ENCODE data around the gene HRH1. TPM values are rescaled to one million over a fixed set of nuclear protein-coding genes. Genes with fewer than 3 reads are reported as not detected.
"Not testable (repeated sequence)": the region's sequence is repeated elsewhere in the genome, so short reads cannot be mapped to it uniquely, and the experiment has no call there.

The HRH1 gene
- total RNA-seq, 4 donors from 2014 or later, result 10.9 to 12.2 (median 11.4) TPM

DNA sequence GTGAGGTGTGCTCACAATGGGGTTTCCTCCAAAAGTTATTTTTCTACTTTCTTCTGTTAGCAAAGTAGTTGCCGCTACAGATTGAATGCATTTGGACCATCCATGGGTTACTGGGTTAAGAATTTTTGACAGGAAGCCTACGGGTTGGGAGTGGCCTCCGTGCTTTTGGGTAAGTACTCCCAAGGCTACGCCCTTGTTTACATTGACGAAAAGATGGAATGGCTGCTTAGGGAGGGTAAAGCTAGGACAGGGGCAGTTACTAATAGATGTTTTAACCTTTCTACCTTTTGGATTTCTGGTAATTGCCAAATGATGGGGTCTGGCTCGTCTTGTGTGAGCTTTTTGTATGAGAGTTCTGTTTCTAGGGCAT lies 97.5 kb downstream of the HRH1 start:
- no peak for DNase-seq (ENCODE audit: low spot score in 2 of 2)
- H3K27ac ChIP-seq, result no peak overlapping the region
- H3K4me3 ChIP-seq, result no peak overlapping the region
- H3K36me3 ChIP-seq, result no peaks in the 10 kb centered on the region
- H3K4me1 ChIP-seq, result peaks cover 2% of the 10 kb centered on the region
- no peak for TF ChIP-seq POLR2A (IDR thresholded peaks at IDR 0.05)
- no peak for TF ChIP-seq EP300 (IDR thresholded peaks at IDR 0.05)
- TF ChIP-seq, protein P1, sequence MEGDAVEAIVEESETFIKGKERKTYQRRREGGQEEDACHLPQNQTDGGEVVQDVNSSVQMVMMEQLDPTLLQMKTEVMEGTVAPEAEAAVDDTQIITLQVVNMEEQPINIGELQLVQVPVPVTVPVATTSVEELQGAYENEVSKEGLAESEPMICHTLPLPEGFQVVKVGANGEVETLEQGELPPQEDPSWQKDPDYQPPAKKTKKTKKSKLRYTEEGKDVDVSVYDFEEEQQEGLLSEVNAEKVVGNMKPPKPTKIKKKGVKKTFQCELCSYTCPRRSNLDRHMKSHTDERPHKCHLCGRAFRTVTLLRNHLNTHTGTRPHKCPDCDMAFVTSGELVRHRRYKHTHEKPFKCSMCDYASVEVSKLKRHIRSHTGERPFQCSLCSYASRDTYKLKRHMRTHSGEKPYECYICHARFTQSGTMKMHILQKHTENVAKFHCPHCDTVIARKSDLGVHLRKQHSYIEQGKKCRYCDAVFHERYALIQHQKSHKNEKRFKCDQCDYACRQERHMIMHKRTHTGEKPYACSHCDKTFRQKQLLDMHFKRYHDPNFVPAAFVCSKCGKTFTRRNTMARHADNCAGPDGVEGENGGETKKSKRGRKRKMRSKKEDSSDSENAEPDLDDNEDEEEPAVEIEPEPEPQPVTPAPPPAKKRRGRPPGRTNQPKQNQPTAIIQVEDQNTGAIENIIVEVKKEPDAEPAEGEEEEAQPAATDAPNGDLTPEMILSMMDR (IDR thresholded peaks at IDR 0.05), result no peak
- no peak for TF ChIP-seq POLR2AphosphoS5 (IDR thresholded peaks at IDR 0.05)
- 54% methylated on average over 6 of the region's 6 CpGs for WGBS
- H3K9me3 ChIP-seq, result no peaks in the 10 kb centered on the region
- H3K27me3 ChIP-seq, result no peaks in the 10 kb centered on the region

GRCh38 chr3:11254876-11255275 lies 100.6 kb downstream of the HRH1 start:
- no peaks in the 10 kb centered on the region for H3K27me3 ChIP-seq
- peaks cover 2% of the 10 kb centered on the region for H3K4me1 ChIP-seq
- no peak overlapping the region for H3K4me3 ChIP-seq
- no peaks in the 10 kb centered on the region for H3K9me3 ChIP-seq
- no peak overlapping the region for H3K27ac ChIP-seq
- DNase-seq (ENCODE audit: low spot score in 2 of 2), result no peak
- TF ChIP-seq POLR2AphosphoS5 (IDR thresholded peaks at IDR 0.05) (no peak), EP300 (IDR thresholded peaks at IDR 0.05) (no peak), POLR2A (IDR thresholded peaks at IDR 0.05) (no peak)
- TF ChIP-seq, protein P1 (IDR thresholded peaks at IDR 0.05), result no peak
- H3K36me3 ChIP-seq, result peaks cover 6% of the 10 kb centered on the region
- WGBS, result 65% methylated on average over 6 of the region's 6 CpGs

GRCh38 chr3:11255537-11255936 lies 101.2 kb downstream of the HRH1 start:
- not testable (repeated sequence) for H3K36me3 ChIP-seq; H3K9me3 ChIP-seq; H3K4me1 ChIP-seq; H3K27ac ChIP-seq; DNase-seq (ENCODE audit: low spot score in 2 of 2); H3K4me3 ChIP-seq; H3K27me3 ChIP-seq
- WGBS, result 83% methylated on average over 5 of the region's 5 CpGs

DNA sequence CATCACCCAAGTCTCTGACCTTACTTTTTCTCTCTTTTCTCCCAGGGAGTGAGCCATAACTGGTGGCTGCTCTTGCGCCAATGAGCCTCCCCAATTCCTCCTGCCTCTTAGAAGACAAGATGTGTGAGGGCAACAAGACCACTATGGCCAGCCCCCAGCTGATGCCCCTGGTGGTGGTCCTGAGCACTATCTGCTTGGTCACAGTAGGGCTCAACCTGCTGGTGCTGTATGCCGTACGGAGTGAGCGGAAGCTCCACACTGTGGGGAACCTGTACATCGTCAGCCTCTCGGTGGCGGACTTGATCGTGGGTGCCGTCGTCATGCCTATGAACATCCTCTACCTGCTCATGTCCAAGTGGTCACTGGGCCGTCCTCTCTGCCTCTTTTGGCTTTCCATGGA lies 104.7 kb downstream of the HRH1 start:
- H3K4me3 ChIP-seq, result no peak overlapping the region
- no peak overlapping the region for H3K27ac ChIP-seq
- H3K36me3 ChIP-seq, result peaks cover 9% of the 10 kb centered on the region
- no peaks in the 10 kb centered on the region for H3K27me3 ChIP-seq
- no peaks in the 10 kb centered on the region for H3K4me1 ChIP-seq
- WGBS, result 96% methylated on average over 11 of the region's 11 CpGs
- no peaks in the 10 kb centered on the region for H3K9me3 ChIP-seq
- TF ChIP-seq POLR2A (IDR thresholded peaks at IDR 0.05) (no peak), POLR2AphosphoS5 (IDR thresholded peaks at IDR 0.05) (no peak), EP300 (IDR thresholded peaks at IDR 0.05) (no peak)
- TF ChIP-seq, protein P1 (IDR thresholded peaks at IDR 0.05), result no peak
- no peak for DNase-seq (ENCODE audit: low spot score in 2 of 2)

DNA sequence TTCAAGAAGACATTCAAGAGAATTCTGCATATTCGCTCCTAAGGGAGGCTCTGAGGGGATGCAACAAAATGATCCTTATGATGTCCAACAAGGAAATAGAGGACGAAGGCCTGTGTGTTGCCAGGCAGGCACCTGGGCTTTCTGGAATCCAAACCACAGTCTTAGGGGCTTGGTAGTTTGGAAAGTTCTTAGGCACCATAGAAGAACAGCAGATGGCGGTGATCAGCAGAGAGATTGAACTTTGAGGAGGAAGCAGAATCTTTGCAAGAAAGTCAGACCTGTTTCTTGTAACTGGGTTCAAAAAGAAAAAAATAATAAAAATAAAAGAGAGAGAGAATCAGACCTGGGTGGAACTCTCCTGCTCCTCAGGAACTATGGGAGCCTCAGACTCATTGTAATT lies 106.2 kb downstream of the HRH1 start:
- WGBS, result 75% methylated on average over 3 of the region's 3 CpGs
- Histone ChIP-seq H3K4me3 (no peak overlapping the region), H3K36me3 (peaks cover 9% of the 10 kb centered on the region), H3K27ac (no peak overlapping the region), H3K9me3 (no peaks in the 10 kb centered on the region), H3K4me1 (no peaks in the 10 kb centered on the region), H3K27me3 (no peaks in the 10 kb centered on the region)
- no peak for TF ChIP-seq POLR2AphosphoS5 (IDR thresholded peaks at IDR 0.05)
- no peak for TF ChIP-seq POLR2A (IDR thresholded peaks at IDR 0.05)
- TF ChIP-seq, protein P1 (IDR thresholded peaks at IDR 0.05), result no peak
- DNase-seq (ENCODE audit: low spot score in 2 of 2), result no peak

DNA sequence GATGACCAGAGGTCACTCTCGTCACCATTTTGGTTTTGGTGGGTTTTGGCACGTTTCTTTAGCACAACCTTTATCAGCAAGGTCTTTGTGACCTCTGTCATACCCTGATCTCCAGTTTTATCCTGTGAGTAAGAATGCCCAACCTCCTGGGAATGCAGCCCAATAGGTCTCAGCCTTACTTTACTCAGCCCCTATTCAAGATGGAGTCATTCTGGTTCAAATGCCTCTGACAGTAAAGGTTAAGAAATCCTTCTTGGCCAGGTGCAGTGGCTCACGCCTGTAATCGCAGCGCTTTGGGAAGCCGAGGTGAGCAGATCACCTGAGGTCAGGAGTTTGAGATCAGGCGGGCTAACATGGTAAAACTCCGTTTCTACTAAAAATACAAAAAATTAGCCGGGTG lies 114.7 kb downstream of the HRH1 start:
- TF ChIP-seq POLR2A (IDR thresholded peaks at IDR 0.05) (no peak), POLR2AphosphoS5 (IDR thresholded peaks at IDR 0.05) (no peak), EP300 (IDR thresholded peaks at IDR 0.05) (no peak)
- TF ChIP-seq, protein P1 (IDR thresholded peaks at IDR 0.05), result no peak
- WGBS, result 88% methylated on average over 9 of the region's 9 CpGs
- Histone ChIP-seq H3K4me1 (peaks cover 17% of the 10 kb centered on the region), H3K9me3 (no peaks in the 10 kb centered on the region), H3K36me3 (no peaks in the 10 kb centered on the region), H3K27ac (no peak overlapping the region), H3K4me3 (no peak overlapping the region), H3K27me3 (no peaks in the 10 kb centered on the region)
- no peak for DNase-seq (ENCODE audit: low spot score in 2 of 2)
